ENCODE data around the gene MATN1. TPM values are rescaled to one million over a fixed set of nuclear protein-coding genes. Genes with fewer than 3 reads are reported as not detected.

Gene MATN1
- total and polyA plus RNA-seq, 2 of the 4 experiments (the other 2 are of a cell fraction), result 0.27 TPM; not detected in 1

DNA sequence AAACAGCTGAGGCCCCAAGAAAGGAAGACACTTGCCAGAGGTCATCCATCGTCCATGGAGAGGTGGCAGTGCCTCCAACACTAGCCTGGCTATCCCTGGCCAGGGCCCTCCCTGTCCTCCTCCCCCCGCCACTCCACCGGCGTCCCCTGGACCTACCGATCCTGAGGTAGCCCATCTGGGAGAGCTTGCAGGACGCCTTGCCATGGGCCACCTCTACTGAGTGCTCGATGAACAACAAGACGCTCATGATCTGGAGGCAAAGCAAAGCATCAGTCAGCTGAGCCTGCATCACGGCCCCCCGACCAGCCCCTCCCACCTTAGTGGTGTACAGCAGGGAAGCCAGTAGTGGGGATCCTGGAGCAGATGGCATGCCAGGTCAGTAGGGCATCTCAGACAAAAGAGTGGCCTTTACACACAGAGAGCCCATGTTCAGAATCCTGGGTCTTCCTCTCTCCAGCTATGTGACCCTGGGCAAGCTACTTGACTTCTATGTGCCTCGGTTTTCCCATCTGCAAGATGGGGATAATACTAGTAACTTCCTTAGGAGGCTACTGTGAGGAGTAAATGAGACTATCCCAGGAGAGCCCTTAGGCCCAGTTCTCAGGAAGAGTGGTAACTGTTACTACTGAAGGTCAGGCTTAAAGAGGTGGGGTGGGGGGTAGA is 19.0 kb upstream of the MATN1 start:
- in situ Hi-C loops (cut with MboI; ENCODE audit: low sequenced_read_pairs), result no loop called here
- no peak for ATAC-seq (ENCODE audit: low read depth)
- Histone ChIP-seq H2BK5ac (ENCODE audit: low read depth, low read length, poor library complexity, severe bottlenecking) (no peak overlapping the region), H3K27ac (ENCODE audit: insufficient read depth, low read length) (no peak overlapping the region), H3K4me2 (ENCODE audit: low read depth, low read length) (no peak overlapping the region), H4K91ac (ENCODE audit: insufficient read depth, low read depth, low read length) (no peak overlapping the region), H2BK120ac (ENCODE audit: low read depth, low read length) (no peak overlapping the region), H3K4ac (ENCODE audit: low read depth, low read length) (no peak overlapping the region), H4K20me1 (ENCODE audit: insufficient read depth, low read length) (no peaks in the 10 kb centered on the region), H4K8ac (ENCODE audit: low read depth in 2 of 2, low read length in 2 of 2) (no peak overlapping the region), H3K27me3 (ENCODE audit: control insufficient read depth, insufficient read depth, low read length) (peaks cover 30% of the 10 kb centered on the region), H3K36me3 (ENCODE audit: control insufficient read depth, insufficient read depth, low read length) (no peaks in the 10 kb centered on the region), H3K9me3 (ENCODE audit: control insufficient read depth, insufficient read depth, low read length) (peaks cover 7% of the 10 kb centered on the region), H4K5ac (ENCODE audit: low read depth, low read length) (no peak overlapping the region), H3K56ac (ENCODE audit: extremely low read depth, insufficient read depth, low read length) (no peak overlapping the region), H3K4me3 (ENCODE audit: insufficient read depth, low read depth, low read length) (no peak overlapping the region), H3K18ac (ENCODE audit: low read depth, low read length) (no peak overlapping the region), H2BK15ac (ENCODE audit: low read depth, low read length) (no peak overlapping the region), H3K4me1 (ENCODE audit: control insufficient read depth, insufficient read depth, low read length) (no peaks in the 10 kb centered on the region), H3K14ac (replicated peaks; ENCODE audit: low read depth, low read length) (no peak overlapping the region), H3K9me1 (ENCODE audit: insufficient read depth, low read length) (no peaks in the 10 kb centered on the region), H3K79me1 (ENCODE audit: low read depth in 1 of 2, low read length in 2 of 2) (no peaks in the 10 kb centered on the region), H2AK5ac (ENCODE audit: low read depth, low read length) (no peak overlapping the region), H3K23ac (ENCODE audit: low read depth, low read length) (no peak overlapping the region), H2AFZ (replicated peaks; ENCODE audit: low read length, poor library complexity) (no peak overlapping the region), H2AK9ac (replicated peaks; ENCODE audit: low read depth, low read length, poor library complexity) (no peak overlapping the region), H3K9ac (ENCODE audit: low read depth, low read length) (no peak overlapping the region), H2BK20ac (ENCODE audit: low read depth, low read length) (no peak overlapping the region)
- WGBS, 2 experiments (ENCODE audit: extremely low coverage in 2 of 2, insufficient read length in 1 of 2), result 68% methylated on average over 4 of the region's 11 CpGs; no CpG with 5 or more reads in 1 of the 2 experiments
- dilution Hi-C loops (cut with HindIII; ENCODE audit: low sequenced_read_pairs, unreplicated experiment), result no loop called here
- ChIA-PET CTCF (interaction anchor here (1.6 kb wide), 1 partner anchor 37 kb away, joined by 5 read pairs; no protein-coding TSS in a partner anchor), POLR2A (ENCODE audit: unreplicated experiment) (no interaction called here)
- TF ChIP-seq MXI1 (IDR thresholded peaks at IDR 0.05; ENCODE audit: borderline replicate concordance, low read depth, low read length) (no peak), BHLHE40 (IDR thresholded peaks at IDR 0.05; ENCODE audit: low read depth, low read length) (no peak), CEBPB (IDR thresholded peaks at IDR 0.05; ENCODE audit: low read depth, low read length) (no peak), POLR2A (IDR thresholded peaks at IDR 0.05; ENCODE audit: low read depth, low read length) (no peak), CHD1 (IDR thresholded peaks at IDR 0.05; ENCODE audit: low read depth, low read length) (no peak), RAD21 (IDR thresholded peaks at IDR 0.05; ENCODE audit: low read length) (no peak)
- TF ChIP-seq, protein P1, sequence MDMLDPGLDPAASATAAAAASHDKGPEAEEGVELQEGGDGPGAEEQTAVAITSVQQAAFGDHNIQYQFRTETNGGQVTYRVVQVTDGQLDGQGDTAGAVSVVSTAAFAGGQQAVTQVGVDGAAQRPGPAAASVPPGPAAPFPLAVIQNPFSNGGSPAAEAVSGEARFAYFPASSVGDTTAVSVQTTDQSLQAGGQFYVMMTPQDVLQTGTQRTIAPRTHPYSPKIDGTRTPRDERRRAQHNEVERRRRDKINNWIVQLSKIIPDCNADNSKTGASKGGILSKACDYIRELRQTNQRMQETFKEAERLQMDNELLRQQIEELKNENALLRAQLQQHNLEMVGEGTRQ (IDR thresholded peaks at IDR 0.05; ENCODE audit: low read depth, low read length), result no peak
- intact Hi-C loops (cut with micrococcal nuclease), result no loop called here
- no peak for DNase-seq
- BruUV-seq (replicated peaks), result no TSS peak

All from IMR-90 (cell line).